ENCODE data around the gene TMEM38B.
"Not testable (repeated sequence)": the region's sequence is repeated elsewhere in the genome, so short reads cannot be mapped to it uniquely, and the experiment has no call there.

The TMEM38B gene

DNA sequence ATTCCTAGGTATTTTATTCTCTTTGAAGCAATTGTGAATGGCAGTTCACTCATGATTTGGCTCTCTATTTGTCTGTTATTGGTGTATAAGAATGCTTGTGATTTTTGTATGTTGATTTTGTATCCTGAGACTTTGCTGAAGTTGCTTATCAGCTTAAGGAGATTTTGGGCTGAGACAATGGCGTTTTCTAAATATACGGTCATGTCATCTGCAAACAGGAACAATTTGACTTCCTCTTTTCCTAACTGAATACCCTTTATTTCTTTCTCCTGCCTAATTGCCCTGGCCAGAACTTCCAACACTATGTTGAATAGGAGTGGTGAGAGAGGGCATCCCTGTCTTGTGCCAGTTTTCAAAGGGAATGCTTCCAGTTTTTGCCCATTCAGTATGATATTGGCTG, 92.5 kb downstream of the TMEM38B start:
- H3K27me3 ChIP-seq (ENCODE audit: insufficient read depth, poor library complexity, severe bottlenecking); H3K4me3 ChIP-seq (replicated peaks; ENCODE audit: insufficient read depth, low read length): not testable (repeated sequence)
- peak overlapping the region; percentile 14; the same call in 1 of the 2 replicates for H3K27ac ChIP-seq (replicated peaks)
- TF ChIP-seq SPI1 (IDR thresholded peaks at IDR 0.05; ENCODE audit: borderline replicate concordance, low read depth) = peak; percentile 57; the same call in 1 of the 2 replicates
- DNase-seq (ENCODE audit: low read depth in 1 of 2, low spot score in 1 of 2) = peak in 1 of 2 experiments; percentile 7

GRCh38 chr9:105816202-105816744, 121.9 kb downstream of the TMEM38B start:
- DNase-seq (ENCODE audit: low read depth in 1 of 2, low spot score in 1 of 2) = no peak
- Histone ChIP-seq H3K4me3 (replicated peaks; ENCODE audit: insufficient read depth, low read length) (no peak overlapping the region), H3K27ac (replicated peaks) (no peak overlapping the region), H3K27me3 (ENCODE audit: insufficient read depth, poor library complexity, severe bottlenecking) (no peaks in the 10 kb centered on the region)
- TF ChIP-seq POLR2AphosphoS5 (IDR thresholded peaks at IDR 0.05; ENCODE audit: low read depth) = no peak
- no peak for TF ChIP-seq GABPA (IDR thresholded peaks at IDR 0.05; ENCODE audit: low read depth)
- TF ChIP-seq, protein P1, sequence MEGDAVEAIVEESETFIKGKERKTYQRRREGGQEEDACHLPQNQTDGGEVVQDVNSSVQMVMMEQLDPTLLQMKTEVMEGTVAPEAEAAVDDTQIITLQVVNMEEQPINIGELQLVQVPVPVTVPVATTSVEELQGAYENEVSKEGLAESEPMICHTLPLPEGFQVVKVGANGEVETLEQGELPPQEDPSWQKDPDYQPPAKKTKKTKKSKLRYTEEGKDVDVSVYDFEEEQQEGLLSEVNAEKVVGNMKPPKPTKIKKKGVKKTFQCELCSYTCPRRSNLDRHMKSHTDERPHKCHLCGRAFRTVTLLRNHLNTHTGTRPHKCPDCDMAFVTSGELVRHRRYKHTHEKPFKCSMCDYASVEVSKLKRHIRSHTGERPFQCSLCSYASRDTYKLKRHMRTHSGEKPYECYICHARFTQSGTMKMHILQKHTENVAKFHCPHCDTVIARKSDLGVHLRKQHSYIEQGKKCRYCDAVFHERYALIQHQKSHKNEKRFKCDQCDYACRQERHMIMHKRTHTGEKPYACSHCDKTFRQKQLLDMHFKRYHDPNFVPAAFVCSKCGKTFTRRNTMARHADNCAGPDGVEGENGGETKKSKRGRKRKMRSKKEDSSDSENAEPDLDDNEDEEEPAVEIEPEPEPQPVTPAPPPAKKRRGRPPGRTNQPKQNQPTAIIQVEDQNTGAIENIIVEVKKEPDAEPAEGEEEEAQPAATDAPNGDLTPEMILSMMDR (IDR thresholded peaks at IDR 0.05; ENCODE audit: insufficient read depth, low read length) = no peak
- no peak for TF ChIP-seq REST (IDR thresholded peaks at IDR 0.05; ENCODE audit: insufficient replicate concordance, low read depth)
- TF ChIP-seq SPI1 (IDR thresholded peaks at IDR 0.05; ENCODE audit: borderline replicate concordance, low read depth) = no peak

GRCh38 chr9:105816981-105817380, 122.6 kb downstream of the TMEM38B start:
- no peak for TF ChIP-seq REST (IDR thresholded peaks at IDR 0.05; ENCODE audit: insufficient replicate concordance, low read depth)
- TF ChIP-seq, protein P1 (IDR thresholded peaks at IDR 0.05; ENCODE audit: insufficient read depth, low read length) = no peak
- no peak for TF ChIP-seq GABPA (IDR thresholded peaks at IDR 0.05; ENCODE audit: low read depth)
- TF ChIP-seq POLR2AphosphoS5 (IDR thresholded peaks at IDR 0.05; ENCODE audit: low read depth) = no peak
- no peak for TF ChIP-seq SPI1 (IDR thresholded peaks at IDR 0.05; ENCODE audit: borderline replicate concordance, low read depth)
- Histone ChIP-seq H3K27me3 (ENCODE audit: insufficient read depth, poor library complexity, severe bottlenecking) (no peaks in the 10 kb centered on the region), H3K4me3 (replicated peaks; ENCODE audit: insufficient read depth, low read length) (no peak overlapping the region), H3K27ac (replicated peaks) (no peak overlapping the region)
- DNase-seq (ENCODE audit: low read depth in 1 of 2, low spot score in 1 of 2) = no peak

GRCh38 chr9:105818903-105819302, 124.6 kb downstream of the TMEM38B start:
- no peak overlapping the region for H3K4me3 ChIP-seq (replicated peaks; ENCODE audit: insufficient read depth, low read length)
- DNase-seq (ENCODE audit: low read depth in 1 of 2, low spot score in 1 of 2) = no peak
- TF ChIP-seq POLR2AphosphoS5 (IDR thresholded peaks at IDR 0.05; ENCODE audit: low read depth) = no peak
- no peak for TF ChIP-seq SPI1 (IDR thresholded peaks at IDR 0.05; ENCODE audit: borderline replicate concordance, low read depth)
- TF ChIP-seq GABPA (IDR thresholded peaks at IDR 0.05; ENCODE audit: low read depth) = no peak
- TF ChIP-seq REST (IDR thresholded peaks at IDR 0.05; ENCODE audit: insufficient replicate concordance, low read depth) = no peak
- TF ChIP-seq, protein P1 (IDR thresholded peaks at IDR 0.05; ENCODE audit: insufficient read depth, low read length) = no peak
- no peaks in the 10 kb centered on the region for H3K27me3 ChIP-seq (ENCODE audit: insufficient read depth, poor library complexity, severe bottlenecking)
- no peak overlapping the region for H3K27ac ChIP-seq (replicated peaks)

Data from HL-60 (cell line).